Activated T-cell treated with anti-CD3 and anti-CD28 coated beads, Interleukin-2, amount 50 U/mL, for 72 hours (primary cell): ENCODE data around the gene PRKCA. TPM values are rescaled to one million over a fixed set of nuclear protein-coding genes. Genes with fewer than 3 reads are reported as not detected.

ENCODE experiments used
- ATAC-seq, 2 donors: fragments of 150-1000 bp; cut with Tn5 transposase; replicated peaks in 1 of 2; 2 replicates each; pipeline ENCODE4 v1.10.0; 2021; ENCODE audit warnings: moderate library complexity in 2 of 2, mild to moderate bottlenecking in 1 of 2
- DNase-seq, 2 donors: peaks; one replicate each; pipeline ENCODE4 v3.0.0; 2021 to 2022; ENCODE audit warnings: mixed read lengths in 1 of 2
- H3K27ac Mint-ChIP-seq: one replicate; pipeline ENCODE4 v1.8.0; 2022; ENCODE audit warnings: mild to moderate bottlenecking, moderate library complexity, mixed read lengths
- H3K27me3 Mint-ChIP-seq: one replicate; pipeline ENCODE4 v1.8.0; 2022; ENCODE audit warnings: low read depth, mixed read lengths
- H3K36me3 Mint-ChIP-seq, 2 donors: one replicate each; pipeline ENCODE4 v1.8.0; 2022; ENCODE audit warnings: mixed read lengths in 2 of 2, mild to moderate bottlenecking in 1 of 2; ENCODE audit not compliant: insufficient read depth in 2 of 2
- H3K4me1 Mint-ChIP-seq: one replicate; pipeline ENCODE4 v1.8.0; 2022; ENCODE audit warnings: low read depth, mixed read lengths
- H3K4me3 Mint-ChIP-seq, 2 donors: one replicate each; pipeline ENCODE4 v1.8.0; 2022; ENCODE audit warnings: mild to moderate bottlenecking in 2 of 2, mixed read lengths in 2 of 2, moderate library complexity in 2 of 2
- H3K9me3 Mint-ChIP-seq, 2 donors: one replicate each; pipeline ENCODE4 v1.8.0; 2022; ENCODE audit warnings: mixed read lengths in 2 of 2
- total RNA-seq, 2 donors: library from RNA; stranded (reverse); gene quantifications; one replicate each; pipeline ENCODE4 v1.2.3, GENCODE V29; 2022

Gene PRKCA
- total RNA-seq, 2 donors from 2014 or later: 126 to 138 TPM

GRCh38 chr17:66570447-66571195 lies 268.2 kb downstream of the PRKCA start:
- H3K4me1 Mint-ChIP-seq: peaks cover 38% of the 10 kb centered on the region
- H3K27me3 Mint-ChIP-seq: no peaks in the 10 kb centered on the region
- peaks cover 0 to 4% of the 10 kb centered on the region in 2 donors for H3K9me3 Mint-ChIP-seq
- DNase-seq (no peak), ATAC-seq (no peak)
- no peak overlapping the region for H3K27ac Mint-ChIP-seq
- H3K36me3 Mint-ChIP-seq: peaks cover 0 to 11% of the 10 kb centered on the region in 2 donors
- H3K4me3 Mint-ChIP-seq: no peak overlapping the region

GRCh38 chr17:66571745-66572144 lies 269.3 kb downstream of the PRKCA start:
- H3K4me3 Mint-ChIP-seq: peak overlapping the region in 1 of 2 donors; percentile 20
- peaks cover 0 to 11% of the 10 kb centered on the region in 2 donors for H3K36me3 Mint-ChIP-seq
- H3K27me3 Mint-ChIP-seq: no peaks in the 10 kb centered on the region
- peaks cover 28% of the 10 kb centered on the region for H3K4me1 Mint-ChIP-seq
- peak overlapping the region; percentile 70 for H3K27ac Mint-ChIP-seq
- DNase-seq (no peak), ATAC-seq (no peak)
- peaks cover 0 to 4% of the 10 kb centered on the region in 2 donors for H3K9me3 Mint-ChIP-seq

GRCh38 chr17:66573078-66573477 lies 270.7 kb downstream of the PRKCA start:
- H3K27me3 Mint-ChIP-seq: no peaks in the 10 kb centered on the region
- peaks cover 25% of the 10 kb centered on the region for H3K4me1 Mint-ChIP-seq
- no peak for DNase-seq
- H3K36me3 Mint-ChIP-seq: peaks cover 0 to 13% of the 10 kb centered on the region in 2 donors
- peak overlapping the region in 1 of 2 donors; percentile 19 for H3K4me3 Mint-ChIP-seq
- peaks cover 0 to 4% of the 10 kb centered on the region in 2 donors for H3K9me3 Mint-ChIP-seq
- ATAC-seq: peak; percentile 67 to 83
- H3K27ac Mint-ChIP-seq: peak overlapping the region; percentile 76

- DNase-seq (no peak), ATAC-seq (no peak)
- peaks cover 30% of the 10 kb centered on the region for H3K4me1 Mint-ChIP-seq
- H3K36me3 Mint-ChIP-seq: peaks cover 2 to 16% of the 10 kb centered on the region in 2 donors
- peaks cover 1 to 4% of the 10 kb centered on the region in 2 donors for H3K9me3 Mint-ChIP-seq
- H3K4me3 Mint-ChIP-seq: no peak overlapping the region
- no peak overlapping the region for H3K27ac Mint-ChIP-seq
- H3K27me3 Mint-ChIP-seq: no peaks in the 10 kb centered on the region
These were observed 271.7 kb downstream of the PRKCA start for GRCh38 chr17:66574123-66574522.

DNA sequence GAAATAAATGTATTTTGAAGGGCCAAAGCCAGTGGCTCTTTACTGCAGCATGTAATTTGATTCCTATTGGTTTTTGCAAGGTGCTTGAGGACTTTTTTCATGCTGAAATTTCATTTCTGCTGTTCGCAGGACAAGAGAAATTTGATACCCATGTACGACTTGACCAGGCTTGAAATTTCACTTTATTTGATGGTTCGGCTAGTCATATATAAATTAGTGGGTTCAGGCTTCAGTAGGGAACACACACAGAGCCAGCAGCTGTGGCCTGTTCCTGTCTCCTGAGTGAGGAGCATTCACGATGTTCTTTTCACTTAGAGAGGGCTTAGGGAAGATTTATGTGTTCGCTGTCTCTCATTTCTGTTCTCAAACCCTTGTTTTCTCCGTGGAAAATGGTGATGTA lies 274.1 kb downstream of the PRKCA start:
- Mint-ChIP-seq H3K4me3 (no peak overlapping the region), H3K27ac (no peak overlapping the region)

DNA sequence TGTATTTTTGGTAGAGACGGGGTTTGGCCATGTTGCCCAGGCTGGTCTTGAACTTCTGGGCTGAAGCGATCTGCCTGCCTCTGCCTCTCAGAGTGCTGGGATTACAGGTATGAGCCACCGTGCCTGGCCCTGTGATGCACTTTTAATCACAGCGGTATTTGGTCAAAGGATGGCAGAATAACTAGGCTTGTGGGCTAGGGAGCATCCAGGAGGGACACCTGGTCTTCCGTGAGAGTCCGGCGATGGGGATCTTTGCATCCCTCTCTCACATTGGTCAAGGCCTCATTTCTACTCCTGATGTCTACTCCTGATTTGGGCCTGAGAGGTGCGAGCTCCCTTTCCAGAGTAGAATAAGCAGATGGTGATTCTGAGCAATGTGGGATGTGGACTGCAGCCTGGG lies 274.6 kb downstream of the PRKCA start:
- Mint-ChIP-seq H3K4me3 (no peak overlapping the region), H3K36me3 (peaks cover 7 to 20% of the 10 kb centered on the region in 2 donors), H3K9me3 (peaks cover 2% of the 10 kb centered on the region in 2 donors), H3K4me1 (peaks cover 35% of the 10 kb centered on the region), H3K27me3 (no peaks in the 10 kb centered on the region), H3K27ac (no peak overlapping the region)
- DNase-seq: no peak
- no peak for ATAC-seq

More for the DNA sequence above, 274.1 kb downstream of the PRKCA start:
- H3K9me3 Mint-ChIP-seq: peaks cover 0 to 2% of the 10 kb centered on the region in 2 donors
- H3K27me3 Mint-ChIP-seq: no peaks in the 10 kb centered on the region
- ATAC-seq (no peak), DNase-seq (no peak)
- peaks cover 38% of the 10 kb centered on the region for H3K4me1 Mint-ChIP-seq
- peaks cover 3 to 14% of the 10 kb centered on the region in 2 donors for H3K36me3 Mint-ChIP-seq

- DNase-seq: no peak
- Mint-ChIP-seq H3K27me3 (no peaks in the 10 kb centered on the region), H3K36me3 (peaks cover 12 to 30% of the 10 kb centered on the region in 2 donors), H3K4me3 (no peak overlapping the region), H3K4me1 (peaks cover 21% of the 10 kb centered on the region), H3K27ac (peak overlapping the region; percentile 8), H3K9me3 (peaks cover 6 to 9% of the 10 kb centered on the region in 2 donors)
- no peak for ATAC-seq
These were observed 276.5 kb downstream of the PRKCA start for GRCh38 chr17:66578781-66579489.

DNA sequence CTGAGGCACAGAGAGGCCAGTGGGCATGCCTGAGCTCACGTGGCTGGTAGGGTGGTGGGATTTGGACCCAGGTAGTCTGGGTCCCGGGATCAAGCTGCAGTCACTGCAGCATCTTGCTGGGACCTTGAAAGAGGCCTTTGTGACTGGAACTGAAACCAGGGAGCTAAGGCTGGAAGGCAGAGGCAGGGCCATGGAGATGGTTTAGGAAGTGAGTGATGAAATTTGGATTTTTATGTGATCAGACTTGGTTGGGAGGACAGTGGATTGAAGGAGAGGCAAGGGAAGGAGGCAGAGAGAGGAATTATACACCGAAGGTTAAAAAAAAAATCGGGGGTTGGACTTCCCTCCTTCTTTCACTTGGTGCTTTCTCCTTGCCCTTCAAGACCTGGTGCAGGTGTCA lies 277.1 kb downstream of the PRKCA start:
- Mint-ChIP-seq H3K4me1 (peaks cover 21% of the 10 kb centered on the region), H3K27ac (no peak overlapping the region)

GRCh38 chr17:66580184-66580955 lies 278.0 kb downstream of the PRKCA start:
- ATAC-seq (no peak), DNase-seq (no peak)
- H3K36me3 Mint-ChIP-seq: peaks cover 12 to 33% of the 10 kb centered on the region in 2 donors
- no peak overlapping the region for H3K4me3 Mint-ChIP-seq
- no peak overlapping the region for H3K27ac Mint-ChIP-seq
- H3K4me1 Mint-ChIP-seq: peaks cover 21% of the 10 kb centered on the region
- no peaks in the 10 kb centered on the region for H3K27me3 Mint-ChIP-seq
- peaks cover 6 to 9% of the 10 kb centered on the region in 2 donors for H3K9me3 Mint-ChIP-seq

More for the DNA sequence above, 277.1 kb downstream of the PRKCA start:
- DNase-seq (no peak), ATAC-seq (no peak)
- Mint-ChIP-seq H3K27me3 (no peaks in the 10 kb centered on the region), H3K9me3 (peaks cover 6 to 9% of the 10 kb centered on the region in 2 donors), H3K36me3 (peaks cover 12 to 31% of the 10 kb centered on the region in 2 donors), H3K4me3 (no peak overlapping the region)

GRCh38 chr17:66580956-66581391 lies 278.6 kb downstream of the PRKCA start:
- peaks cover 12 to 33% of the 10 kb centered on the region in 2 donors for H3K36me3 Mint-ChIP-seq
- no peak overlapping the region for H3K4me3 Mint-ChIP-seq
- peaks cover 21% of the 10 kb centered on the region for H3K4me1 Mint-ChIP-seq
- H3K27me3 Mint-ChIP-seq: no peaks in the 10 kb centered on the region
- ATAC-seq: no peak
- no peak overlapping the region for H3K27ac Mint-ChIP-seq
- H3K9me3 Mint-ChIP-seq: peaks cover 6 to 9% of the 10 kb centered on the region in 2 donors
- no peak for DNase-seq

DNA sequence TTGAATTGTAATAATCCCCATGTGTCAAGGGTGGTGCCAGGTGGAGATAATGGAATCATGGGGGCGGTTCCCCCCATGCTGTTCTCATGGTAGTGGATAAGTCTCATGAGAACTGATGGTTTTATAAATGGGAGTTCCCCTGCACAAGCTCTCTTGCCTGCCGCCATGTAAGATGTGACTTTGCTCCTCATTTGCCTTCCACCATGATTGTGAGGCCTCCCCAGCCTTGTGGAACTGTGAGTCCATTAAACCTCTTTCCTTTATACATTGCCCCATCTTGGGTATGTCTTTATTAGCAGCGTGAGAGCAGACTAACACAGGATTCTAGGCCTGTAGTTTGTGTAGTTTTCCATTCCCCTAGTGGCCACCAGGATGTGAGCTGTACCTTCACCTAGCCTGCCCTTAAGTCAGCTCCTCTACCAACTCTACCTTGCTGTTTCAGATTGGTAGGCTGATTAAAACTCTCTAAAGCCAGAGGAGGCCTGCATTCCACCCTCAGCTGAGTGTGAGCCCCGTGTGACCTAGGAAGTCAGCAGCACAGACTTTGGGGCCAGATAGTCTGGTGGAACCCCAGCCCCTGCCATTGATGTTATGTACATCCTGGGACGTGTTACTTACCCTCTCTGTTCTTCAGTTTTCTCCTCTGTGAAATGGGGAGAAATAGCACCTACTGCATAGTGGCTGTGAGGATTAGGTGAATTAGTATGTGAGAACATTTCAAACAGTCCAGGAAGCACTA lies 280.1 kb downstream of the PRKCA start:
- Mint-ChIP-seq H3K36me3 (peaks cover 12 to 33% of the 10 kb centered on the region in 2 donors), H3K4me3 (no peak overlapping the region), H3K27me3 (no peaks in the 10 kb centered on the region), H3K4me1 (peaks cover 14% of the 10 kb centered on the region), H3K9me3 (peaks cover 6 to 9% of the 10 kb centered on the region in 2 donors), H3K27ac (no peak overlapping the region)
- no peak for ATAC-seq
- no peak for DNase-seq

DNA sequence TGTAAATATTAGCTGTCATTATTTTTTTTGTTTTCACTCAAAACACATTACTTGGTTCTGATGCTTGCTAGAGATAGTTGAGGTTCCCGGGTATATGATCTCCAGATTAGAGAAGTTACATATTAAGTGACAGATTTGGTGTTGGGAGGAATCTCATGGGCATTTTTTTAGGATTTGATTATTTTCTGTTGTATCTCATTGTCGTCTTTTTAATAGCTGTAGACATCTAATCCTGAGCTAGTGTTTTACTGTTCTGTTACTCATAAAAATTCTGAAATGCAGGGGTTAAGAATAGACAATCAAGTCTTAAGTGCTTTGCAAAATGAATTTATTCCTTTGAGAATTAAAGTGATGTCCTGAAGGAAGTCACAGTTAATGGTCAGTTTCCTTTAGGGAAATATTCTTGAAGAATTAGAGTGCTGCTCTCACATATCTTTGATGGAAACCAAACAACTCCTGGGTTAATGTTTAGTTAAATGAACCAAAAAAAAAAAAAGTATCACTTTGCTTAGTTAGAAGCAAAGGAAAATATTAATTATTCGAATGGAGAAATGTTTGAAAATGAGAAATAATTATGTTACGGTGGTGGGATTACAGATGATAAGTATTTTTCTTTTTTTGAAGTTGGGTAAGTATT lies 280.8 kb downstream of the PRKCA start:
- ATAC-seq (no peak), DNase-seq (no peak)
- Mint-ChIP-seq H3K27me3 (no peaks in the 10 kb centered on the region), H3K4me1 (peaks cover 17% of the 10 kb centered on the region), H3K36me3 (peaks cover 12 to 30% of the 10 kb centered on the region in 2 donors), H3K9me3 (peaks cover 6 to 9% of the 10 kb centered on the region in 2 donors), H3K27ac (peak overlapping the region; percentile 74), H3K4me3 (no peak overlapping the region)
